ENCODE measurements around the gene B4GAT1. TPM values are rescaled to one million over a fixed set of nuclear protein-coding genes. Genes with fewer than 3 reads are reported as not detected.
"Not testable (repeated sequence)": the region's sequence is repeated elsewhere in the genome, so short reads cannot be mapped to it uniquely, and the experiment has no call there.

The B4GAT1 gene
- total RNA-seq, 4 donors from 2014 or later = 53.4 to 105 (median 97.6) TPM

- DNase-seq (ENCODE audit: low spot score in 2 of 2) = peak; percentile 80 to 92
- TF ChIP-seq CTCF (IDR thresholded peaks at IDR 0.05) (peak; percentile 70 to 97 (median 89)), EP300 (IDR thresholded peaks at IDR 0.05) (no peak), POLR2A (IDR thresholded peaks at IDR 0.05) (no peak)
- Histone ChIP-seq H3K9me3 (no peaks in the 10 kb centered on the region), H3K27me3 (peaks cover 0 to 16% of the 10 kb centered on the region in 2 donors), H3K27ac (peak overlapping the region in 1 of 4 donors; percentile 41), H3K36me3 (no peaks in the 10 kb centered on the region), H3K4me1 (peaks cover 0 to 9% (median 0%) of the 10 kb centered on the region in 4 donors), H3K4me3 (peak overlapping the region in 2 of 4 donors; percentile 9 to 40)
- WGBS, 2 donors = 10% methylated on average over 20 of the region's 20 CpGs
These were observed 39.0 kb upstream of the B4GAT1 start for GRCh38 chr11:66386171-66387069.

- H3K27ac ChIP-seq; H3K4me3 ChIP-seq; H3K4me1 ChIP-seq; H3K9me3 ChIP-seq; DNase-seq (ENCODE audit: low spot score in 2 of 2); H3K36me3 ChIP-seq: not testable (repeated sequence)
- 84 to 87% methylated on average over 13 of the region's 13 CpGs for WGBS, 2 donors
- H3K27me3 ChIP-seq = peaks cover 0 to 17% of the 10 kb centered on the region in 2 donors
These were observed 36.9 kb upstream of the B4GAT1 start for GRCh38 chr11:66384316-66384715.

- not testable (repeated sequence) for H3K4me3 ChIP-seq; H3K9me3 ChIP-seq; DNase-seq (ENCODE audit: low spot score in 2 of 2); H3K27ac ChIP-seq; H3K36me3 ChIP-seq; H3K4me1 ChIP-seq
- WGBS, 2 donors = 18 to 24% methylated on average over 7 of the region's 7 CpGs
- H3K27me3 ChIP-seq = peaks cover 0 to 32% of the 10 kb centered on the region in 2 donors
These were observed 32.8 kb upstream of the B4GAT1 start for GRCh38 chr11:66380264-66380663.

- not testable (repeated sequence) for DNase-seq (ENCODE audit: low spot score in 2 of 2); H3K36me3 ChIP-seq; H3K4me3 ChIP-seq; H3K27ac ChIP-seq; H3K9me3 ChIP-seq
- 77 to 78% methylated on average over 9 of the region's 9 CpGs for WGBS, 2 donors
- H3K4me1 ChIP-seq = peaks cover 0 to 21% (median 7%) of the 10 kb centered on the region in 4 donors
- peaks cover 0 to 77% of the 10 kb centered on the region in 2 donors for H3K27me3 ChIP-seq
These were observed 26.4 kb upstream of the B4GAT1 start for GRCh38 chr11:66373690-66374287.

GRCh38 chr11:66373265-66373664 lies 25.8 kb upstream of the B4GAT1 start:
- TF ChIP-seq EP300 (IDR thresholded peaks at IDR 0.05) (no peak), CTCF (IDR thresholded peaks at IDR 0.05) (no peak), POLR2A (IDR thresholded peaks at IDR 0.05) (no peak)
- no peak for DNase-seq (ENCODE audit: low spot score in 2 of 2)
- WGBS, 2 donors = 53 to 67% methylated on average over 5 of the region's 5 CpGs
- Histone ChIP-seq H3K27ac (no peak overlapping the region), H3K4me1 (peaks cover 0 to 21% (median 7%) of the 10 kb centered on the region in 4 donors), H3K36me3 (no peaks in the 10 kb centered on the region), H3K9me3 (no peaks in the 10 kb centered on the region), H3K4me3 (no peak overlapping the region), H3K27me3 (peaks cover 0 to 78% of the 10 kb centered on the region in 2 donors)

GRCh38 chr11:66371627-66372415 lies 24.4 kb upstream of the B4GAT1 start, which contains the start of gene SLC29A2:
Gene SLC29A2, minus strand, starts transcription at chr11:66371760. Its CDS starts 169 bp downstream, at chr11:66371591.
- Histone ChIP-seq H3K4me1 (peaks cover 0 to 21% (median 7%) of the 10 kb centered on the region in 4 donors), H3K9me3 (no peaks in the 10 kb centered on the region), H3K27me3 (peaks cover 0 to 68% of the 10 kb centered on the region in 2 donors), H3K36me3 (no peaks in the 10 kb centered on the region), H3K4me3 (peak within 1 kb of the TSS; percentile 43 to 67 (median 66)), H3K27ac (peak within 1 kb of the TSS in 2 of 4 donors; percentile 18 to 66)
- TF ChIP-seq POLR2A (IDR thresholded peaks at IDR 0.05) = no peak
- TF ChIP-seq EP300 (IDR thresholded peaks at IDR 0.05) = no peak
- TF ChIP-seq CTCF (IDR thresholded peaks at IDR 0.05) = no peak
- DNase-seq (ENCODE audit: low spot score in 2 of 2) = no peak
- 0 to 1% methylated on average over 29 to 47 of the region's 72 CpGs for WGBS, 2 donors

Data from tibial nerve (tissue), 4 donors.